ENCODE data around the gene LIN9.

The LIN9 gene, protein sequence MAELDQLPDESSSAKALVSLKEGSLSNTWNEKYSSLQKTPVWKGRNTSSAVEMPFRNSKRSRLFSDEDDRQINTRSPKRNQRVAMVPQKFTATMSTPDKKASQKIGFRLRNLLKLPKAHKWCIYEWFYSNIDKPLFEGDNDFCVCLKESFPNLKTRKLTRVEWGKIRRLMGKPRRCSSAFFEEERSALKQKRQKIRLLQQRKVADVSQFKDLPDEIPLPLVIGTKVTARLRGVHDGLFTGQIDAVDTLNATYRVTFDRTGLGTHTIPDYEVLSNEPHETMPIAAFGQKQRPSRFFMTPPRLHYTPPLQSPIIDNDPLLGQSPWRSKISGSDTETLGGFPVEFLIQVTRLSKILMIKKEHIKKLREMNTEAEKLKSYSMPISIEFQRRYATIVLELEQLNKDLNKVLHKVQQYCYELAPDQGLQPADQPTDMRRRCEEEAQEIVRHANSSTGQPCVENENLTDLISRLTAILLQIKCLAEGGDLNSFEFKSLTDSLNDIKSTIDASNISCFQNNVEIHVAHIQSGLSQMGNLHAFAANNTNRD

GRCh38 chr1:226308723-226309397 lies at the start of gene LIN9:
Gene LIN9 (minus strand): TSS chr1:226309164. CDS start chr1:226309139, 25 bp downstream.
- TF ChIP-seq ZNF274 (IDR thresholded peaks at IDR 0.05; ENCODE audit: low read depth, low read length) (no peak), SUZ12 (IDR thresholded peaks at IDR 0.05; ENCODE audit: extremely low read depth, insufficient read depth, insufficient read length) (no peak), YY1 (IDR thresholded peaks at IDR 0.05; ENCODE audit: insufficient read depth, insufficient read length) (peak; percentile 83)
- Histone ChIP-seq H3K27me3 (ENCODE audit: insufficient read depth, insufficient read length) (peaks cover 14% of the 10 kb centered on the region), H3K4me3 (ENCODE audit: insufficient read length, low read depth) (peak within 1 kb of the TSS; percentile 97), H3K9me3 (ENCODE audit: insufficient read depth, low read length) (no peaks in the 10 kb centered on the region), H3K4me1 (ENCODE audit: insufficient read depth, insufficient read length) (peaks cover 11% of the 10 kb centered on the region), H3K9ac (ENCODE audit: insufficient read length, low read depth) (peak within 1 kb of the TSS; percentile 98), H3K36me3 (ENCODE audit: insufficient read depth, insufficient read length, low read length) (no peaks in the 10 kb centered on the region)
- DNase-seq (ENCODE audit: low read depth, low spot score): peak; percentile 95

GRCh38 chr1:226357416-226357815 lies 48.5 kb upstream of the LIN9 start:
- H3K27me3 ChIP-seq (ENCODE audit: insufficient read depth, insufficient read length): no peaks in the 10 kb centered on the region
- H3K9me3 ChIP-seq (ENCODE audit: insufficient read depth, low read length): no peaks in the 10 kb centered on the region
- peaks cover 65% of the 10 kb centered on the region for H3K36me3 ChIP-seq (ENCODE audit: insufficient read depth, insufficient read length, low read length)
- H3K9ac ChIP-seq (ENCODE audit: insufficient read length, low read depth): no peak overlapping the region
- TF ChIP-seq SUZ12 (IDR thresholded peaks at IDR 0.05; ENCODE audit: extremely low read depth, insufficient read depth, insufficient read length): no peak
- TF ChIP-seq ZNF274 (IDR thresholded peaks at IDR 0.05; ENCODE audit: low read depth, low read length): no peak
- no peak for TF ChIP-seq YY1 (IDR thresholded peaks at IDR 0.05; ENCODE audit: insufficient read depth, insufficient read length)
- no peak for DNase-seq (ENCODE audit: low read depth, low spot score)
- no peak overlapping the region for H3K4me3 ChIP-seq (ENCODE audit: insufficient read length, low read depth)
- no peaks in the 10 kb centered on the region for H3K4me1 ChIP-seq (ENCODE audit: insufficient read depth, insufficient read length)

- TF ChIP-seq SUZ12 (IDR thresholded peaks at IDR 0.05; ENCODE audit: extremely low read depth, insufficient read depth, insufficient read length) (no peak), YY1 (IDR thresholded peaks at IDR 0.05; ENCODE audit: insufficient read depth, insufficient read length) (no peak), ZNF274 (IDR thresholded peaks at IDR 0.05; ENCODE audit: low read depth, low read length) (no peak)
- no peaks in the 10 kb centered on the region for H3K27me3 ChIP-seq (ENCODE audit: insufficient read depth, insufficient read length)
- H3K9me3 ChIP-seq (ENCODE audit: insufficient read depth, low read length): no peaks in the 10 kb centered on the region
- H3K9ac ChIP-seq (ENCODE audit: insufficient read length, low read depth): no peak overlapping the region
- H3K4me1 ChIP-seq (ENCODE audit: insufficient read depth, insufficient read length): peaks cover 2% of the 10 kb centered on the region
- H3K4me3 ChIP-seq (ENCODE audit: insufficient read length, low read depth): no peak overlapping the region
- no peak for DNase-seq (ENCODE audit: low read depth, low spot score)
- H3K36me3 ChIP-seq (ENCODE audit: insufficient read depth, insufficient read length, low read length): peaks cover 49% of the 10 kb centered on the region
Measured at GRCh38 chr1:226355669-226356551, 46.9 kb upstream of the LIN9 start.

GRCh38 chr1:226355016-226355415 lies 46.1 kb upstream of the LIN9 start:
- Histone ChIP-seq H3K27me3 (ENCODE audit: insufficient read depth, insufficient read length) (no peaks in the 10 kb centered on the region), H3K4me1 (ENCODE audit: insufficient read depth, insufficient read length) (peaks cover 3% of the 10 kb centered on the region), H3K9ac (ENCODE audit: insufficient read length, low read depth) (no peak overlapping the region), H3K36me3 (ENCODE audit: insufficient read depth, insufficient read length, low read length) (peaks cover 41% of the 10 kb centered on the region), H3K9me3 (ENCODE audit: insufficient read depth, low read length) (no peaks in the 10 kb centered on the region), H3K4me3 (ENCODE audit: insufficient read length, low read depth) (no peak overlapping the region)
- TF ChIP-seq SUZ12 (IDR thresholded peaks at IDR 0.05; ENCODE audit: extremely low read depth, insufficient read depth, insufficient read length) (no peak), ZNF274 (IDR thresholded peaks at IDR 0.05; ENCODE audit: low read depth, low read length) (no peak), YY1 (IDR thresholded peaks at IDR 0.05; ENCODE audit: insufficient read depth, insufficient read length) (no peak)
- DNase-seq (ENCODE audit: low read depth, low spot score): no peak

GRCh38 chr1:226353698-226354525 lies 44.9 kb upstream of the LIN9 start:
- no peaks in the 10 kb centered on the region for H3K27me3 ChIP-seq (ENCODE audit: insufficient read depth, insufficient read length)
- H3K4me1 ChIP-seq (ENCODE audit: insufficient read depth, insufficient read length): peaks cover 10% of the 10 kb centered on the region
- no peaks in the 10 kb centered on the region for H3K9me3 ChIP-seq (ENCODE audit: insufficient read depth, low read length)
- no peak for DNase-seq (ENCODE audit: low read depth, low spot score)
- TF ChIP-seq SUZ12 (IDR thresholded peaks at IDR 0.05; ENCODE audit: extremely low read depth, insufficient read depth, insufficient read length) (no peak), ZNF274 (IDR thresholded peaks at IDR 0.05; ENCODE audit: low read depth, low read length) (no peak), YY1 (IDR thresholded peaks at IDR 0.05; ENCODE audit: insufficient read depth, insufficient read length) (no peak)
- no peak overlapping the region for H3K9ac ChIP-seq (ENCODE audit: insufficient read length, low read depth)
- H3K4me3 ChIP-seq (ENCODE audit: insufficient read length, low read depth): no peak overlapping the region
- peaks cover 30% of the 10 kb centered on the region for H3K36me3 ChIP-seq (ENCODE audit: insufficient read depth, insufficient read length, low read length)

GRCh38 chr1:226351709-226352108 lies 42.7 kb upstream of the LIN9 start:
- peaks cover 13% of the 10 kb centered on the region for H3K36me3 ChIP-seq (ENCODE audit: insufficient read depth, insufficient read length, low read length)
- H3K9me3 ChIP-seq (ENCODE audit: insufficient read depth, low read length): no peaks in the 10 kb centered on the region
- no peak for TF ChIP-seq YY1 (IDR thresholded peaks at IDR 0.05; ENCODE audit: insufficient read depth, insufficient read length)
- TF ChIP-seq SUZ12 (IDR thresholded peaks at IDR 0.05; ENCODE audit: extremely low read depth, insufficient read depth, insufficient read length): no peak
- no peak for TF ChIP-seq ZNF274 (IDR thresholded peaks at IDR 0.05; ENCODE audit: low read depth, low read length)
- H3K9ac ChIP-seq (ENCODE audit: insufficient read length, low read depth): no peak overlapping the region
- peaks cover 11% of the 10 kb centered on the region for H3K4me1 ChIP-seq (ENCODE audit: insufficient read depth, insufficient read length)
- DNase-seq (ENCODE audit: low read depth, low spot score): no peak
- H3K4me3 ChIP-seq (ENCODE audit: insufficient read length, low read depth): no peak overlapping the region
- no peaks in the 10 kb centered on the region for H3K27me3 ChIP-seq (ENCODE audit: insufficient read depth, insufficient read length)

Measured in NT2/D1 (cell line).